AG04449 (cell line): ENCODE results near the gene ARID4B.
"Not testable (repeated sequence)": the region's sequence is repeated elsewhere in the genome, so short reads cannot be mapped to it uniquely, and the experiment has no call there.

Source experiments
- CTCF ChIA-PET: fragments of 350-600 bp; formaldehyde crosslinking; extraction: SDS; loops from one replicate; lab custom pipeline; 2021; ENCODE audit warnings: antibody characterized with exemption; lab: Yijun Ruan, JAX
- POLR2A ChIA-PET: fragments of 400-600, 350-600 bp; formaldehyde crosslinking; extraction: SDS; loops from one replicate; lab custom pipeline; 2020; ENCODE audit warnings: antibody characterized with exemption, inconsistent platforms; lab: Yijun Ruan, JAX
- DNase-seq: peaks from one replicate; pipeline ENCODE4 v3.0.0-alpha.2; 2010; ENCODE audit warnings: low read depth, low spot score
- H3K4me3 ChIP-seq: 2 replicates; pipeline ENCODE4 v1.5.1; 2011; ENCODE audit warnings: low read depth, mild to moderate bottlenecking, control low read depth, low read length
- CTCF ChIP-seq: IDR thresholded peaks from one replicate; pipeline ENCODE4 v1.5.1; 2011; ENCODE audit warnings: mild to moderate bottlenecking, moderate library complexity, low read length, control low read depth, inconsistent platforms; ENCODE audit not compliant: insufficient read depth; ENCODE audit errors: missing control alignments

The ARID4B gene

GRCh38 chr1:235317168-235317567, 10.8 kb downstream of the ARID4B start:
- ChIA-PET CTCF (interaction anchor here (1.2 kb wide), 1 partner anchor 98 kb away, joined by 4 read pairs; no protein-coding TSS in a partner anchor), POLR2A (interaction anchor here (0.7 kb wide), 1 partner anchor 13 kb away, joined by 4 read pairs; no protein-coding TSS in a partner anchor)
- no peak overlapping the region for H3K4me3 ChIP-seq
- DNase-seq: no peak
- no peak for TF ChIP-seq CTCF

GRCh38 chr1:235315735-235316134, 12.2 kb downstream of the ARID4B start:
- no peak overlapping the region for H3K4me3 ChIP-seq
- DNase-seq: no peak
- ChIA-PET POLR2A (no interaction called here), CTCF (no interaction called here)
- TF ChIP-seq CTCF: no peak

GRCh38 chr1:235315173-235315572, 12.8 kb downstream of the ARID4B start:
- ChIA-PET CTCF (interaction anchor here (0.8 kb wide), 1 partner anchor 10 kb away, joined by 3 read pairs; no protein-coding TSS in a partner anchor), POLR2A (no interaction called here)
- TF ChIP-seq CTCF: no peak
- H3K4me3 ChIP-seq: no peak overlapping the region
- no peak for DNase-seq

- CTCF ChIA-PET: interaction anchor here (0.9 to 1.4 kb wide), 5 partner anchors 14 to 103 kb away, joined by 3 read pairs; partner anchors contain the start of genes ARID4B and GGPS1
Observed at GRCh38 chr1:235313931-235314678, 13.9 kb downstream of the ARID4B start.

GRCh38 chr1:235313262-235313661, 14.7 kb downstream of the ARID4B start:
- no peak for DNase-seq
- POLR2A ChIA-PET: interaction anchor here (1.6 kb wide), 1 partner anchor 15 kb away, joined by 5 read pairs; the partner anchor contains the start of genes ARID4B and GGPS1

More at GRCh38 chr1:235313931-235314678, 13.9 kb downstream of the ARID4B start:
- H3K4me3 ChIP-seq: no peak overlapping the region
- no peak for TF ChIP-seq CTCF
- DNase-seq: no peak
- POLR2A ChIA-PET: interaction anchor here (0.8 to 1.6 kb wide), 2 partner anchors 14 to 84 kb away, joined by 3 to 5 read pairs; partner anchors contain the start of genes ARID4B and GGPS1

GRCh38 chr1:235309206-235309605, 18.8 kb downstream of the ARID4B start:
- DNase-seq, H3K4me3 ChIP-seq, CTCF ChIA-PET, POLR2A ChIA-PET: not testable (repeated sequence)

More at GRCh38 chr1:235313262-235313661, 14.7 kb downstream of the ARID4B start:
- no peak overlapping the region for H3K4me3 ChIP-seq
- no peak for TF ChIP-seq CTCF
- CTCF ChIA-PET: interaction anchor here (0.9 to 1.3 kb wide), 2 partner anchors 15 to 102 kb away, joined by 3 read pairs; no protein-coding TSS in a partner anchor
